HEK293 (cell line): ENCODE measurements around the gene TRIM26.

Experiments
- BCL6B ChIP-seq: fragments of 450-650 bp; formaldehyde crosslinking; IDR thresholded peaks from 2 replicates; pipeline ENCODE4 v1.5.1; 2017; ENCODE audit warnings: missing biosample characterization, missing genetic modification characterization
- FEZF1 ChIP-seq: fragments of 450-650 bp; formaldehyde crosslinking; IDR thresholded peaks from 2 replicates; pipeline ENCODE4 v1.5.1; 2016; ENCODE audit warnings: missing biosample characterization, missing genetic modification characterization
- HOXA7 ChIP-seq: sonication (generic); formaldehyde crosslinking; IDR thresholded peaks from 2 replicates; pipeline ENCODE4 v1.8.1; 2022; ENCODE audit warnings: missing genetic modification reagents, borderline replicate concordance
- SETDB1 ChIP-seq: IDR thresholded peaks from one replicate; pipeline ENCODE4 v1.6.1; 2017; ENCODE audit warnings: mild to moderate bottlenecking, low read length, moderate library complexity, mixed read lengths; ENCODE audit not compliant: insufficient read length
- ZBTB11 ChIP-seq: fragments of 450-650 bp; formaldehyde crosslinking; conservative IDR thresholded peaks from 2 replicates; pipeline ENCODE4 v1.5.1; 2016; ENCODE audit warnings: low read depth, missing biosample characterization, missing genetic modification characterization
- ZNF114 ChIP-seq: fragments of 450-650 bp; formaldehyde crosslinking; IDR thresholded peaks from 2 replicates; pipeline ENCODE4 v1.5.0; 2017; ENCODE audit warnings: missing biosample characterization, missing genetic modification characterization
- ZNF132 ChIP-seq: fragments of 450-650 bp; formaldehyde crosslinking; IDR thresholded peaks from 2 replicates; pipeline ENCODE4 v1.5.1; 2017; ENCODE audit warnings: missing biosample characterization, missing genetic modification characterization, borderline replicate concordance
- ZNF148 ChIP-seq: fragments of 450-650 bp; formaldehyde crosslinking; IDR thresholded peaks from 2 replicates; pipeline ENCODE4 v1.5.0; 2017; ENCODE audit warnings: missing biosample characterization, missing genetic modification characterization, borderline replicate concordance
- ZNF16 ChIP-seq: fragments of 450-650 bp; formaldehyde crosslinking; IDR thresholded peaks from 2 replicates; pipeline ENCODE4 v1.5.1; 2016; ENCODE audit warnings: low read depth, missing biosample characterization, missing genetic modification characterization
- ZNF175 ChIP-seq: fragments of 450-650 bp; formaldehyde crosslinking; IDR thresholded peaks from 2 replicates; pipeline ENCODE4 v1.5.1; 2016; ENCODE audit warnings: missing biosample characterization, missing genetic modification characterization
- ZNF18 ChIP-seq: fragments of 450-650 bp; formaldehyde crosslinking; IDR thresholded peaks from 2 replicates; pipeline ENCODE4 v1.5.1; 2016; ENCODE audit warnings: missing biosample characterization, missing genetic modification characterization
- ZNF184 ChIP-seq: fragments of 450-650 bp; IDR thresholded peaks from 2 replicates; pipeline ENCODE4 v1.5.1; 2018; ENCODE audit warnings: missing biosample characterization, mild to moderate bottlenecking, missing genetic modification characterization
- ZNF2 ChIP-seq: fragments of 450-650 bp; formaldehyde crosslinking; IDR thresholded peaks from 2 replicates; pipeline ENCODE4 v1.5.1; 2016; ENCODE audit warnings: missing biosample characterization, missing genetic modification characterization
- ZNF239 ChIP-seq: fragments of 450-650 bp; formaldehyde crosslinking; IDR thresholded peaks from 2 replicates; pipeline ENCODE4 v1.5.1; 2016; ENCODE audit warnings: missing biosample characterization, missing genetic modification characterization
- ZNF362 ChIP-seq: fragments of 450-650 bp; formaldehyde crosslinking; IDR thresholded peaks from 2 replicates; pipeline ENCODE4 v1.5.1; 2016; ENCODE audit warnings: missing biosample characterization, missing genetic modification characterization
- ZNF416 ChIP-seq: fragments of 450-650 bp; formaldehyde crosslinking; IDR thresholded peaks from 2 replicates; pipeline ENCODE4 v1.5.1; 2016; ENCODE audit warnings: missing biosample characterization, missing genetic modification characterization
- ZNF518A ChIP-seq: fragments of 450-650 bp; formaldehyde crosslinking; conservative IDR thresholded peaks from 2 replicates; pipeline ENCODE4 v1.5.1; 2016; ENCODE audit warnings: low read depth, missing biosample characterization, missing genetic modification characterization
- ZNF558 ChIP-seq: fragments of 450-650 bp; formaldehyde crosslinking; IDR thresholded peaks from 2 replicates; pipeline ENCODE4 v1.5.1; 2016; ENCODE audit warnings: missing biosample characterization, missing genetic modification characterization
- ZNF571 ChIP-seq: fragments of 450-650 bp; formaldehyde crosslinking; IDR thresholded peaks from 2 replicates; pipeline ENCODE4 v1.5.0; 2017; ENCODE audit warnings: missing biosample characterization, missing genetic modification characterization
- ZNF585B ChIP-seq: fragments of 450-650 bp; formaldehyde crosslinking; IDR thresholded peaks from 2 replicates; pipeline ENCODE4 v1.5.1; 2016; ENCODE audit warnings: missing biosample characterization, missing genetic modification characterization
- ZNF660 ChIP-seq: fragments of 450-650 bp; IDR thresholded peaks from 2 replicates; pipeline ENCODE4 v1.5.1; 2018; ENCODE audit warnings: missing biosample characterization, mild to moderate bottlenecking, missing genetic modification characterization
- ZNF707 ChIP-seq: fragments of 450-650 bp; formaldehyde crosslinking; IDR thresholded peaks from 2 replicates; pipeline ENCODE4 v1.5.1; 2016; ENCODE audit warnings: missing biosample characterization, missing genetic modification characterization
- ZNF843 ChIP-seq: fragments of 450-650 bp; formaldehyde crosslinking; IDR thresholded peaks from 2 replicates; pipeline ENCODE4 v1.5.1; 2016; ENCODE audit warnings: missing biosample characterization, missing genetic modification characterization
- ZSCAN5A ChIP-seq: fragments of 450-650 bp; formaldehyde crosslinking; IDR thresholded peaks from 2 replicates; pipeline ENCODE4 v1.5.1; 2016; ENCODE audit warnings: missing biosample characterization, missing genetic modification characterization

The TRIM26 gene

GRCh38 chr6:30156262-30156599 lies 57.0 kb downstream of the TRIM26 start (continued):
- TF ChIP-seq ZNF518A (tag by site-specific recombination) (peak; percentile 95), ZNF843 (tag by site-specific recombination) (peak; percentile 34; the same call in 1 of the 2 replicates), HOXA7 (CRISPR knock-in tag) (no peak), ZNF114 (tag by site-specific recombination) (no peak), BCL6B (tag by site-specific recombination) (no peak), ZNF16 (tag by site-specific recombination) (no peak), FEZF1 (tag by site-specific recombination) (peak; percentile 24; the same call in 1 of the 2 replicates), ZSCAN5A (no peak), ZNF585B (tag by site-specific recombination) (no peak), SETDB1 (no peak), ZNF239 (no peak), ZNF660 (tag by site-specific recombination) (peak; percentile 95), ZNF18 (tag by site-specific recombination) (no peak), ZNF2 (tag by site-specific recombination) (peak; percentile 25; the same call in 1 of the 2 replicates), ZNF184 (tag by site-specific recombination) (peak; percentile 90), ZNF571 (no peak), ZBTB11 (tag by site-specific recombination) (peak; percentile 93), ZNF362 (tag by site-specific recombination) (no peak), ZNF558 (tag by site-specific recombination) (peak; percentile 60; the same call in 1 of the 2 replicates), ZNF707 (tag by site-specific recombination) (no peak), ZNF148 (tag by site-specific recombination) (no peak), ZNF132 (tag by site-specific recombination) (no peak), ZNF416 (tag by site-specific recombination) (no peak), ZNF175 (tag by site-specific recombination) (no peak)
